SK-N-SH treated with all-trans-retinoic acid at 6 μM for 48 hours (cell line): ENCODE data around the gene KEAP1.

Experiments used
- ATAC-seq: fragments of 200-7000 bp; cut with Tn5 transposase; 3 replicates; pipeline ENCODE4 v1.9.1; 2020; ENCODE audit warnings: mild to moderate bottlenecking, moderate library complexity
- ARNTL ChIP-seq: fragments of 450-650 bp; formaldehyde crosslinking; IDR thresholded peaks from 2 replicates; pipeline ENCODE4 v1.5.0; 2020; ENCODE audit warnings: low read depth, mild to moderate bottlenecking, moderate library complexity, borderline replicate concordance
- BACH2 ChIP-seq: fragments of 250-450 bp; sonication (Bioruptor Pico); IDR thresholded peaks from 2 replicates; pipeline ENCODE4 v1.9.0; 2021; ENCODE audit warnings: mild to moderate bottlenecking, borderline replicate concordance
- CREB5 ChIP-seq: fragments of 250-450 bp; sonication (Bioruptor Pico); IDR thresholded peaks from 2 replicates; pipeline ENCODE4 v1.5.1; 2020; ENCODE audit warnings: low read depth, mild to moderate bottlenecking, moderate library complexity
- CSDC2 ChIP-seq: fragments of 250-450 bp; sonication (Bioruptor Pico); IDR thresholded peaks from 2 replicates; pipeline ENCODE4 v1.5.0; 2020; ENCODE audit warnings: mild to moderate bottlenecking, moderate library complexity
- ESRRG ChIP-seq: fragments of 250-450 bp; sonication (Bioruptor Pico); IDR thresholded peaks from 2 replicates; pipeline ENCODE4 v1.6.1; 2021; ENCODE audit warnings: mild to moderate bottlenecking
- GLIS3 ChIP-seq: fragments of 250-450 bp; sonication (Bioruptor Pico); IDR thresholded peaks from 2 replicates; pipeline ENCODE4 v1.5.0; 2020; ENCODE audit warnings: mild to moderate bottlenecking, moderate library complexity
- ISL1 ChIP-seq: fragments of 250-450 bp; sonication (Bioruptor Pico); IDR thresholded peaks from 2 replicates; pipeline ENCODE4 v2.1.2; 2022; ENCODE audit warnings: mild to moderate bottlenecking, moderate library complexity
- OSR1 ChIP-seq: fragments of 250-450 bp; sonication (Bioruptor Pico); IDR thresholded peaks from 2 replicates; pipeline ENCODE4 v1.8.0; 2022; ENCODE audit warnings: moderate library complexity, mild to moderate bottlenecking, inconsistent platforms
- PATZ1 ChIP-seq: fragments of 250-450 bp; sonication (Bioruptor Pico); IDR thresholded peaks from 2 replicates; pipeline ENCODE4 v1.8.0; 2020; ENCODE audit warnings: mild to moderate bottlenecking, moderate library complexity, borderline replicate concordance
- POU6F1 ChIP-seq: fragments of 250-450 bp; sonication (Bioruptor Pico); IDR thresholded peaks from 2 replicates; pipeline ENCODE4 v1.8.0; 2021; ENCODE audit warnings: low read depth, mild to moderate bottlenecking, moderate library complexity, borderline replicate concordance
- PPARA ChIP-seq: fragments of 250-450 bp; sonication (Bioruptor Pico); IDR thresholded peaks from 2 replicates; pipeline ENCODE4 v1.5.0; 2020; ENCODE audit warnings: mild to moderate bottlenecking, borderline replicate concordance
- RARB ChIP-seq: fragments of 250-450 bp; sonication (Bioruptor Pico); IDR thresholded peaks from 2 replicates; pipeline ENCODE4 v1.8.0; 2021; ENCODE audit warnings: mild to moderate bottlenecking, moderate library complexity
- SNAI2 ChIP-seq: fragments of 250-450 bp; sonication (Bioruptor Pico); IDR thresholded peaks from 2 replicates; pipeline ENCODE4 v1.5.0; 2020; ENCODE audit warnings: mild to moderate bottlenecking, moderate library complexity
- TCF4 ChIP-seq: fragments of 250-450 bp; sonication (Bioruptor Pico); IDR thresholded peaks from 2 replicates; pipeline ENCODE4 v1.8.0; 2021; ENCODE audit warnings: mild to moderate bottlenecking, moderate library complexity, borderline replicate concordance
- TOX ChIP-seq: fragments of 250-450 bp; sonication (Bioruptor Pico); IDR thresholded peaks from 2 replicates; pipeline ENCODE4 v1.8.0; 2021; ENCODE audit warnings: mild to moderate bottlenecking, moderate library complexity, borderline replicate concordance
- ZC3H10 ChIP-seq: fragments of 250-450 bp; sonication (Bioruptor Pico); IDR thresholded peaks from 2 replicates; pipeline ENCODE4 v1.5.1; 2021; ENCODE audit warnings: mild to moderate bottlenecking, moderate library complexity
- ZFP30 ChIP-seq: fragments of 450-650 bp; formaldehyde crosslinking; IDR thresholded peaks from 2 replicates; pipeline ENCODE4 v1.5.0; 2022; ENCODE audit warnings: mild to moderate bottlenecking, moderate library complexity
- ZNF565 ChIP-seq: fragments of 450-650 bp; formaldehyde crosslinking; conservative IDR thresholded peaks from 2 replicates; pipeline ENCODE4 v1.5.0; 2020; ENCODE audit warnings: low read depth, mild to moderate bottlenecking, moderate library complexity
- ZNF70 ChIP-seq: fragments of 450-650 bp; formaldehyde crosslinking; IDR thresholded peaks from 2 replicates; pipeline ENCODE4 v1.5.0; 2020; ENCODE audit warnings: mild to moderate bottlenecking, moderate library complexity
- ZNF8 ChIP-seq: fragments of 450-650 bp; formaldehyde crosslinking; IDR thresholded peaks from 2 replicates; pipeline ENCODE4 v1.5.0; 2020; ENCODE audit warnings: mild to moderate bottlenecking, moderate library complexity

Gene KEAP1

GRCh38 chr19:10517760-10518443 is 14.7 kb upstream of the KEAP1 start:
- ATAC-seq, result peak; percentile 65
- TF ChIP-seq GLIS3 (CRISPR knock-in tag) (no peak), RARB (CRISPR knock-in tag) (no peak), ZC3H10 (CRISPR knock-in tag) (no peak), SNAI2 (no peak)

GRCh38 chr19:10517361-10517759 is 14.2 kb upstream of the KEAP1 start, which contains the start of gene S1PR5:
TSS of gene S1PR5 (minus strand) at chr19:10517447. CDS start at chr19:10515011, 2,436 bp downstream.
- peak; percentile 66 for ATAC-seq

GRCh38 chr19:10516671-10517286 is 13.6 kb upstream of the KEAP1 start:
- no peak; the same call in 2 of the 3 replicates for ATAC-seq
- TF ChIP-seq BACH2 (no peak), ZNF70 (no peak), ZFP30 (CRISPR knock-in tag) (no peak), TCF4 (CRISPR knock-in tag) (no peak), POU6F1 (CRISPR knock-in tag) (no peak), PATZ1 (no peak), ESRRG (CRISPR knock-in tag) (no peak), GLIS3 (CRISPR knock-in tag) (no peak), OSR1 (CRISPR knock-in tag) (no peak), ZNF8 (CRISPR knock-in tag) (no peak), ISL1 (CRISPR knock-in tag) (no peak), SNAI2 (no peak), PPARA (CRISPR knock-in tag) (no peak), CREB5 (no peak), ZNF565 (no peak), ARNTL (CRISPR knock-in tag) (no peak), CSDC2 (CRISPR knock-in tag) (no peak)

More at GRCh38 chr19:10517361-10517759, 14.2 kb upstream of the KEAP1 start, which contains the start of gene S1PR5:
- TF ChIP-seq TCF4 (CRISPR knock-in tag) (no peak), ARNTL (CRISPR knock-in tag) (no peak), PATZ1 (no peak), ZNF565 (no peak), RARB (CRISPR knock-in tag) (no peak), POU6F1 (CRISPR knock-in tag) (no peak), OSR1 (CRISPR knock-in tag) (no peak), ZFP30 (CRISPR knock-in tag) (no peak), TOX (CRISPR knock-in tag) (no peak), CREB5 (no peak)
